Gastroesophageal sphincter (tissue), 4 donors: Measurements from ENCODE around the gene NALF2. TPM values are rescaled to one million over a fixed set of nuclear protein-coding genes. Genes with fewer than 3 reads are reported as not detected.

Source experiments
- ATAC-seq: fragments of 150-250 bp; one replicate; pipeline ENCODE4 v1.9.1; 2016; ENCODE audit warnings: mild to moderate bottlenecking, moderate library complexity
- H3K27ac ChIP-seq, 4 donors: fragments of 200-600 bp; sonication (generic) in 3 of 4; 1 replicate in 3 of 4; 2 replicates in 1 of 4; pipeline ENCODE4 v1.5.1; 2016 to 2019
- H3K27me3 ChIP-seq: fragments of 200-600 bp; sonication (generic); one replicate; pipeline ENCODE4 v1.5.1; 2019
- H3K36me3 ChIP-seq, 2 donors: fragments of 200-600 bp; sonication (generic); one replicate each; pipeline ENCODE4 v1.5.1; 2019; ENCODE audit warnings: control low read depth in 1 of 2
- H3K4me1 ChIP-seq, 3 donors: fragments of 200-600 bp; sonication (generic); 1 replicate in 2 of 3; 2 replicates in 1 of 3; pipeline ENCODE4 v1.5.1; 2016 to 2019; ENCODE audit warnings: control low read depth in 2 of 3
- H3K4me3 ChIP-seq, 2 donors: fragments of 200-600 bp; sonication (generic); one replicate each; pipeline ENCODE4 v1.5.1; 2019; ENCODE audit warnings: mild to moderate bottlenecking in 1 of 2, moderate library complexity in 1 of 2
- H3K9me3 ChIP-seq, 3 donors: fragments of 200-600 bp; sonication (generic); one replicate each; pipeline ENCODE4 v1.5.1; 2017 to 2019; ENCODE audit warnings: control low read depth in 2 of 3
- CTCF ChIP-seq, 4 experiments: fragments of 200-600 bp in 2 of 4; fragments of 450-650 bp in 2 of 4; sonication (generic) in 1 of 4; IDR thresholded peaks; one replicate each; pipeline ENCODE4 v1.5.1; 2017 to 2019; ENCODE audit warnings: antibody characterized with exemption in 4 of 4, mild to moderate bottlenecking in 2 of 4, moderate library complexity in 2 of 4
- EP300 ChIP-seq: sonication (generic); formaldehyde crosslinking; IDR thresholded peaks from one replicate; pipeline ENCODE4 v1.6.1; 2017; ENCODE audit warnings: antibody characterized with exemption, mild to moderate bottlenecking
- POLR2A ChIP-seq, 2 donors: fragments of 450-650 bp; IDR thresholded peaks; one replicate each; pipeline ENCODE4 v1.6.1; 2017; ENCODE audit warnings: antibody characterized with exemption in 2 of 2, mild to moderate bottlenecking in 2 of 2, moderate library complexity in 1 of 2
- POLR2AphosphoS5 ChIP-seq: sonication (generic); formaldehyde crosslinking; IDR thresholded peaks from one replicate; pipeline ENCODE4 v1.6.1; 2017; ENCODE audit warnings: antibody characterized with exemption
- WGBS, 2 donors: methylation state at CpG; one replicate each; pipeline ENCODE4 v1.1.5; 2018; ENCODE audit warnings: low coverage in 1 of 2; 5-methylcytosine and 5-hydroxymethylcytosine counted together
- total RNA-seq, 4 donors: library from RNA; depleted of rRNA; stranded (reverse); fragments of >200 nt; gene quantifications; one replicate each; pipeline ENCODE4 v1.1.0, GENCODE V29; 2016

NALF2 gene
- total RNA-seq, 4 donors from 2014 or later: 0.27 to 0.58 TPM; not detected in 2

GRCh38 chrX:69524781-69525363 is 20.7 kb downstream of the NALF2 start:
- Histone ChIP-seq H3K9me3 (no peaks in the 10 kb centered on the region), H3K4me1 (no peaks in the 10 kb centered on the region), H3K27ac (no peak overlapping the region), H3K36me3 (no peaks in the 10 kb centered on the region), H3K4me3 (no peak overlapping the region), H3K27me3 (no peaks in the 10 kb centered on the region)
- no peak for ATAC-seq
- TF ChIP-seq EP300: no peak
- WGBS, 2 donors: no CpG with 5 or more reads among the region's 7 CpGs

- Histone ChIP-seq H3K27me3 (no peaks in the 10 kb centered on the region), H3K4me1 (no peaks in the 10 kb centered on the region), H3K27ac (no peak overlapping the region), H3K4me3 (no peak overlapping the region), H3K9me3 (no peaks in the 10 kb centered on the region), H3K36me3 (no peaks in the 10 kb centered on the region)
- no peak for TF ChIP-seq EP300
- no peak for TF ChIP-seq CTCF (IDR thresholded peaks at IDR 0.05)
- no peak for TF ChIP-seq POLR2AphosphoS5
- TF ChIP-seq POLR2A (IDR thresholded peaks at IDR 0.05): no peak
- 62 to 100% methylated on average over 1 to 4 of the region's 7 CpGs for WGBS, 2 donors
- no peak for ATAC-seq
Observed at GRCh38 chrX:69530306-69530705, 26.2 kb downstream of the NALF2 start.

GRCh38 chrX:69531031-69531755 is 27.1 kb downstream of the NALF2 start:
- WGBS, 2 donors: 73 to 100% methylated on average over 1 to 2 of the region's 8 CpGs
- no peak for ATAC-seq
- no peak for TF ChIP-seq EP300
- no peak for TF ChIP-seq POLR2A (IDR thresholded peaks at IDR 0.05)
- TF ChIP-seq POLR2AphosphoS5: no peak
- TF ChIP-seq CTCF (IDR thresholded peaks at IDR 0.05): no peak
- H3K4me1 ChIP-seq: no peaks in the 10 kb centered on the region
- H3K4me3 ChIP-seq: no peak overlapping the region
- H3K27me3 ChIP-seq: no peaks in the 10 kb centered on the region
- no peak overlapping the region for H3K27ac ChIP-seq
- H3K36me3 ChIP-seq: no peaks in the 10 kb centered on the region
- no peaks in the 10 kb centered on the region for H3K9me3 ChIP-seq

GRCh38 chrX:69535661-69536060 is 31.5 kb downstream of the NALF2 start:
- H3K27me3 ChIP-seq: no peaks in the 10 kb centered on the region

More at GRCh38 chrX:69535661-69536060, 31.5 kb downstream of the NALF2 start:
- H3K36me3 ChIP-seq: no peaks in the 10 kb centered on the region
- WGBS, 2 donors: 40% methylated on average over 1 of the region's 2 CpGs; no CpG with 5 or more reads in 1 of the 2 donors
- H3K9me3 ChIP-seq: no peaks in the 10 kb centered on the region
- H3K4me3 ChIP-seq: no peak overlapping the region
- no peak overlapping the region for H3K27ac ChIP-seq
- no peaks in the 10 kb centered on the region for H3K4me1 ChIP-seq
- ATAC-seq: no peak
- TF ChIP-seq POLR2A (IDR thresholded peaks at IDR 0.05) (no peak), POLR2AphosphoS5 (no peak), CTCF (IDR thresholded peaks at IDR 0.05) (no peak), EP300 (no peak)
